WI38 (cell line): ENCODE data around the gene PRPF40A.
"Not testable (repeated sequence)": the region's sequence is repeated elsewhere in the genome, so short reads cannot be mapped to it uniquely, and the experiment has no call there.

ENCODE experiments used
- H3K4me3 ChIP-seq: 2 replicates; pipeline ENCODE4 v1.5.1; 2011; ENCODE audit warnings: low read depth, mild to moderate bottlenecking, control low read depth, low read length
- TF ChIP-seq, protein P1 (sequence below): IDR thresholded peaks from 2 replicates; pipeline ENCODE4 v1.5.1; 2012; ENCODE audit warnings: low read depth, mild to moderate bottlenecking, control low read depth, low read length

PRPF40A gene

DNA sequence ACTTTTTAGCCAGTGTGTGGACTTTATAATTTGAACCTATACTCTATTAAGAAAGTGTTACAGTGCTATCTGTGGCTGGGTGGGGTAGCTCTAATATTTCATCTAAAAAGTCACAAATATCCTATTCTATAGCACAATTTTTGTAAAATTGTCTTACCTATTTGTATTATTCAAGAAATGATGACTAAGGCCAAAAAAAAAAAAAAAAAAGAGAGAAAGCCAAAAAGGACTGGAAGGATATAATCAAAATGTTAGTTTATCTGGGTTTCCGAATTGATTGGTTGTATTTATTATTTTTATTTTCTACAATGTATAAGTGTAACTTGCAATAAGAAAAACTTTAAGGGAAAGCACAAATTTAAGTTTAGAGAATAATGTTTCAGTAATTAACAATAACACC, 6.7 kb upstream of the PRPF40A start:
- H3K4me3 ChIP-seq, result no peak overlapping the region
- TF ChIP-seq, protein P1, sequence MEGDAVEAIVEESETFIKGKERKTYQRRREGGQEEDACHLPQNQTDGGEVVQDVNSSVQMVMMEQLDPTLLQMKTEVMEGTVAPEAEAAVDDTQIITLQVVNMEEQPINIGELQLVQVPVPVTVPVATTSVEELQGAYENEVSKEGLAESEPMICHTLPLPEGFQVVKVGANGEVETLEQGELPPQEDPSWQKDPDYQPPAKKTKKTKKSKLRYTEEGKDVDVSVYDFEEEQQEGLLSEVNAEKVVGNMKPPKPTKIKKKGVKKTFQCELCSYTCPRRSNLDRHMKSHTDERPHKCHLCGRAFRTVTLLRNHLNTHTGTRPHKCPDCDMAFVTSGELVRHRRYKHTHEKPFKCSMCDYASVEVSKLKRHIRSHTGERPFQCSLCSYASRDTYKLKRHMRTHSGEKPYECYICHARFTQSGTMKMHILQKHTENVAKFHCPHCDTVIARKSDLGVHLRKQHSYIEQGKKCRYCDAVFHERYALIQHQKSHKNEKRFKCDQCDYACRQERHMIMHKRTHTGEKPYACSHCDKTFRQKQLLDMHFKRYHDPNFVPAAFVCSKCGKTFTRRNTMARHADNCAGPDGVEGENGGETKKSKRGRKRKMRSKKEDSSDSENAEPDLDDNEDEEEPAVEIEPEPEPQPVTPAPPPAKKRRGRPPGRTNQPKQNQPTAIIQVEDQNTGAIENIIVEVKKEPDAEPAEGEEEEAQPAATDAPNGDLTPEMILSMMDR, result no peak

DNA sequence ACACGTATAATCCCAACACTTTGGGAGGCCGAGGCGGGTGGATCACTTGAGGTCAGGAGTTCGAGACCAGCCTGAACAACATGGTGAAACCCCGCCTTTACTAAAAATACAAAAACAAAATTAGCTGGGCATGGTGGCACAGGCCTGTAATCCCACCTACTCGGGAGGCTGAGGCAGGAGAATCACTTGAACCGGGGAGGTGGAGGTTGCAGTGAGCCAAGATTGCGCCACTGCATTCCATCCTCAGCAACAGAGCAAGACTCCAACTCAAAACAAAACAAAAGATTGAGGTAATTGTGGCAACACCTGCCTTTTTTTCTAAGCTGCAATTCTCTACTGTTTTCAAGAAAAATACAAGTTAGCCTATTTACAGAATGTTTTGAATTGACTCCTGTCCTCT, 5.4 kb upstream of the PRPF40A start:
- H3K4me3 ChIP-seq, result not testable (repeated sequence)

DNA sequence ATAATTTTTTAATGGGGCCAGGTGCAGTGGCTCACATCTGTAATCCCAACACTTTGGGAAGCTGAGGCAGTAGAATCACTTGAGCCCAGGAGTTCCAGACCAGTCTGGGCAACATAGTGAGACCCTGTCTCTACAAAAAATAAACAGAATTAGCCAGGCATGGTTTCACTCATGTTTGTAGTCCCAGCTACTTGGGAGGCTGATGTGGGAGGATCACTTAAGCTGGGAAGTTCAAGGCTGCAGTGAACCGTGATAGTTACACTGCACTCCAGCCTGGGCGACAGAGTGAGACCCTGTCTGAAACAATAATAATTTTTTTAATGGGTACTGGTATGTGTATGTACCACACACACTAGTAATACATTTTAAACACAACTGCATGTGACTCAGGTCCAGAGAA, 3.5 kb upstream of the PRPF40A start:
- TF ChIP-seq, protein P1, result no peak
- no peak overlapping the region for H3K4me3 ChIP-seq

DNA sequence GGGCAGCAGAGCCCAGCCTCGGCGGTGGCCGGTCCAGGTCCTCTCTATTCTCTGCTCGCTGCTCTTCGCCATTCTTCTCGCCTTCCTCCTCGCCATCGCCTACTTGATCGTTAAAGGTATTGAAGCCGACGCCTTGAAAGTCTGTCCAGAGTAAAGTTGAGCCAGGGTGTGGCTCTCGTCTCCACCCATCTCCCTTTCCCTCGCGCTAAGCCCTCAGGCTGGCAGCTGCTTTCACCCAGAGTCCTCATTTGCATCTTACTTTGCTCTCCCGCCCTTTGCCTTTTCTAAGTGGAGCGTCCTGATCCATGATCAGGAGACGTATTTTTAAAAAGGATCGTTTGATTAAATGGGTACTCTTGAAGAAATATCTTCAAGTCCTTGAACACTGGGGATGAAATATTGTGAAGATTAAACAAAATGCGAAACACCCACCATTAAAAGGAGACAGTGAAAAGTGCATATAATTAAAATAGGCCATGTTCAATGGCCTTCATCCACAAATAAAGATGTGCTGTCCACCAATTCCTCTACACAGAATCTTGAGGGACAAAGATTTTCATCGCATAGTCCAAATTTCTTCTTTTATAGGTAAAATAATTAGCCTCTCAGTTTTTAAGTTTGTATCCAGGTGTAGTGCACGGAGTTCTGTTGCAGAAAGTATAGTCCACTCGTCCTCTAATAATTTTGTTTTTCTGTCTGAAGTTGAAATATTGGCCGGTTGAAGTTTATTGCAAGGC, 1.8 kb upstream of the PRPF40A start:
- TF ChIP-seq, protein P1, result no peak
- H3K4me3 ChIP-seq, result peak overlapping the region; percentile 99

DNA sequence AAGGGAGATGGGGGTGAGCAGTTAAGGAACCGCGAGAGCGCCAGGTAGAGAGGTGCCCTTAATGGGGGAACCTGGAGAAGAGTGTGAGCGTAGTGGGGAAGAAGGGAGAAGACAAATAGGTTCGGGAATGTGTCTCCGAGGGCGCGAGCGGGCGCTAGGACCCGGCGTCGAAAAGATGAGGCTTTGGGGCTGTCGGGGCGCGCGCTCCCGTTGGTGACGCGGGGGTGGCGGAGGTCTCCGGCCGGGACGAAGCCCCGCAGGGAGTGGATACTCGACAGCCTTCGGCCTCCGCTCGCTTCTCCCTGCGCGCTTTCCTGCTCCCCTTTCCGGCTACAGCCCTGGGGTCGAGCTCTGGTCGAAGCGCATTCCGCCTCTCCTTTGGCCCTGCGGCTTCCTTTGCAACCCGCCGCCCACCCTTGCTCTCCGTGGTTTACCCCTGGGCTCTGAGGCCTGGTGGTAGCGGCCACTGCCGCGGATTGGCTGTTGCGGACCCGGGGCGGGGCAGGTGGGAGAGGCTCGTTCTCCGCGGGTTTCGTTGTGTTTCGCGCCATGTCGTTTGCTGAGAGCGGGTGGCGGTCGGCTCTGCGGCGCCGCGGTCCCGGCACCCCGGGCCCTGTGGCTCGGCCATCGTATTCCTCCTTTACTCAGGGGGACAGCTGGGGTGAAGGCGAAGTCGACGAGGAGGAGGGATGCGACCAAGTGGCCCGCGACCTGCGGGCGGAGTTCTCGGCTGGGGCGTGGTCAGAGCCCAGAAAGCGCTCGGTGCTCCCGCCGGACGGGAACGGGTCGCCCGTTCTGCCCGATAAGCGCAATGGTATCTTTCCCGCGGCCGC, 1.0 kb upstream of the PRPF40A start, which contains the start of gene ARL6IP6:
TSS of gene ARL6IP6 (plus strand) at position 545 of the 833 bp plus-strand sequence. CDS start at position 550, 5 bp downstream.
- H3K4me3 ChIP-seq, result peak within 1 kb of the TSS; percentile 99
- TF ChIP-seq, protein P1, result no peak

DNA sequence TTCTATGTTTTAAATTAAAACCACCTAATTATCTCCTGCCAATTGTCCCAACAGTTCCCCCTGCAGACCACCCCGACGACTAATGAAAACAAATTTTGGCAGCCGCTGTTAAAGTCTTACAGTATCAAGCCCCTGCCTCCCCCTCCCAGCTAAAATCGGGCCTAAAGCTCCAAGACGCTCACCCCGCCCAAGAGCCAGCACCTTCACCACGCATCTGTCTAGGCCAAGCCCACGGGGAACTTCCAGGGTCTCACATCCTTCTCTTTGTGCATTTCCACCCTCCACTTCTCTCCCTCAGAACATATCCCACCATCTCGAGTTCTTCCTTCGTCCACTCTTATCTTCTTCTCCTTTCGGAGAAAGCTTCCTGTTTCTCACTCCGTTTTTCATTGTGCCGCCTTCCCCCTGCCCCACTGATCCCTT, 445 bp downstream of the PRPF40A start:
- peak overlapping the region; percentile 99 for H3K4me3 ChIP-seq
- TF ChIP-seq, protein P1, result no peak

DNA sequence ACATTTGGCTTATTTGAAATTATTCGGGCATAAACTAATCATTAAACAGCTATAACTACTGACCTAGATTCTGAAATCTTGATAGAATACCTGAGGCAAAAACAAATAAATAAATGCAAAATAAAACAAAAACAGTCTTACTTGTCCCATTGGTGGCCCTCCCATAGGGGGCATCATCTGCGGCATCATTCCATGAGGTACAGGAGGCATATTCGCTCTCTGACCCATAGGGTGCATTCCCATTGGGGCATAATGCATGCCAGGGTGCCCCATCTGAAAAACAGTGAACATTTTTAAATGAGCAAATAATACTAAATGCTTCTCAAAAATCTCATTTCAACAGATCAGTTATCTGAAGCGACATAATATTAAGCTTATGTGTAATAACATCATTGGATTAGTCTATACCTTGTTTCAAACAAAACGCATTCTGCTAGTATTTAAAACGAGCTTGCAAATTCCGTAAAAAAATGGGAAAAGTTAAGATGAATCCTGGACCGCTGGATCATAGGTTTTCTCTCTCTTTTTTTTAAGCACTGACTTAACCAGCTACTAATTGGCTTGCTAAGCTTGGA, 1.3 kb downstream of the PRPF40A start:
- TF ChIP-seq, protein P1, result peak; percentile 22; the same call in 1 of the 2 replicates
- H3K4me3 ChIP-seq, result peak overlapping the region; percentile 99
